ENCODE results near the gene OR8U1.

The OR8U1 gene

DNA sequence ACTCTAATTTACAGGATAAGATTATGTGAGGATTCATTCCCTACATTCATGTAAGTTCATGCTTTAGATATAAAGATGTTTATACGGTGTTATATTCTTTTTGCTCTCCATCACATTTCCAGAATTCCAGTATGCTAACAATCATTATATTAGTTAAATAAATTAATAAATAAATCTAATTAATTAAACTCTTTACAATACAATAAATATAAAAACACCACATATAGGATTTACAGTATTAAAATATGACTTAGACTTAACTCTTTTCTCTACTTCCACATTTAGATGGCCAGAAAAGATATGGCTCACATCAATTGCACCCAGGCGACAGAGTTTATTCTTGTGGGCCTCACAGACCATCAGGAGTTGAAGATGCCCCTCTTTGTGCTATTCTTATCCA, at the start of gene OR8U1:
TSS of gene OR8U1 (plus strand) at position 301 of the 400 bp plus-strand sequence. CDS start at position 301, 0 bp downstream.
- TF ChIP-seq, protein P1, sequence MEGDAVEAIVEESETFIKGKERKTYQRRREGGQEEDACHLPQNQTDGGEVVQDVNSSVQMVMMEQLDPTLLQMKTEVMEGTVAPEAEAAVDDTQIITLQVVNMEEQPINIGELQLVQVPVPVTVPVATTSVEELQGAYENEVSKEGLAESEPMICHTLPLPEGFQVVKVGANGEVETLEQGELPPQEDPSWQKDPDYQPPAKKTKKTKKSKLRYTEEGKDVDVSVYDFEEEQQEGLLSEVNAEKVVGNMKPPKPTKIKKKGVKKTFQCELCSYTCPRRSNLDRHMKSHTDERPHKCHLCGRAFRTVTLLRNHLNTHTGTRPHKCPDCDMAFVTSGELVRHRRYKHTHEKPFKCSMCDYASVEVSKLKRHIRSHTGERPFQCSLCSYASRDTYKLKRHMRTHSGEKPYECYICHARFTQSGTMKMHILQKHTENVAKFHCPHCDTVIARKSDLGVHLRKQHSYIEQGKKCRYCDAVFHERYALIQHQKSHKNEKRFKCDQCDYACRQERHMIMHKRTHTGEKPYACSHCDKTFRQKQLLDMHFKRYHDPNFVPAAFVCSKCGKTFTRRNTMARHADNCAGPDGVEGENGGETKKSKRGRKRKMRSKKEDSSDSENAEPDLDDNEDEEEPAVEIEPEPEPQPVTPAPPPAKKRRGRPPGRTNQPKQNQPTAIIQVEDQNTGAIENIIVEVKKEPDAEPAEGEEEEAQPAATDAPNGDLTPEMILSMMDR (conservative IDR thresholded peaks at IDR 0.05; ENCODE audit: low read depth), result no peak
- no peak for DNase-seq (ENCODE audit: low spot score)
- H3K27ac ChIP-seq, result no peak within 1 kb of the TSS
- ChIA-PET POLR2A (ENCODE audit: low non-redundant PET) (no interaction called here), CTCF (interaction anchor here (0.6 kb wide), 1 partner anchor 182 kb away, joined by 6 read pairs; no protein-coding TSS in a partner anchor)

DNA sequence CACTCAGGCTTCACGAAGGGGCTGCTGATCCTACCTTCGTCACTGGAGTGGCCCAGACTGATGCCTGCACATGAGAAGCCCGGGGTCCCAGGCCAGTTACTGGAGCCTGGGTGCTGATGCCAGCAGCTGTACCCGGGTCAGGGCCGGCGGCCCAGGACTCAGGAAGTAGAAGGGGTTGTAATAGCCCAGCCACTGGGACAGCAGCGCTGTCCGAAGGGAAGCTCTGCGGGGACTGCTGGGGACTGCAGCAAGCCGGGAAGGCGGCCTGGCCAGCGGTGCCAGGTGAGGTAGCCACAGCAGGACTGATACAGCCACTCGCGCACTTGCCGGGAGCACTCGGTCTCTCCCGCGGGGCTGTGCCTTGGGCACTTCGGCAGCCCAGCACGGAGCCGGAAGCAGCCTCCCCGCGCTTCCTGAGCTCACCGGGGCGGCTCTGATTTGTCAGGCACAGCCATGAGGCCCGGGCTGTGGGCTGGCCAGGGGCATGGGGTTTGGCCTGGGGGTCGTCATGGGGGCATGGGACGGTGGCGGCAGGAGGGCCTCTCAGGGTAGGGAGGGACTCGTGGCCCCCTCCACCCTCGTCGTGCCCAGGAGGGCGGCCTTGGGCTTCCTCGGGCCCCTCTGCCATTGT, 43.4 kb upstream of the OR8U1 start:
- TF ChIP-seq, protein P1 (conservative IDR thresholded peaks at IDR 0.05; ENCODE audit: low read depth), result no peak
- no peak for DNase-seq (ENCODE audit: low spot score)
- no peak overlapping the region for H3K27ac ChIP-seq
- CTCF ChIA-PET, result no interaction called here
- POLR2A ChIA-PET (ENCODE audit: low non-redundant PET), result no interaction called here

DNA sequence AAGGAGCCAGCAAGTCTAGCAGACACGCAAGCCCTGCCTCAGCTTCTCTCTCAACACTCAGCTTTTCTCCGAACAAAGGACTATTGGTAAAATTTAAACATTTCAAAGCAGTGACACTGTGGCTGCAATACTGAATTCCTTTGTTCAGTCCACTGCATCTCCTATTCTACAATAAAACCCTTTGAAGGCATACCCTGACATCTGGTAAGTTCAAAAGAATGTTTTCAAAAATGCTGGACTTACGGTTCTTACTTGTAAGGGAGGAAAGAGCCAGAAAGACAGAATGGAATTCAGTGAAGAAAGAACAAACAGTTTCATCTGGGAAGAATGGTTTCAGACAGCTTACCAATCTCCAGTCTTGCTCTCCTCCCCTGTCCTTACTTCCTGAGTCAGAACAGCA, 42.3 kb upstream of the OR8U1 start:
- CTCF ChIA-PET, result no interaction called here
- POLR2A ChIA-PET (ENCODE audit: low non-redundant PET), result no interaction called here
- TF ChIP-seq, protein P1 (conservative IDR thresholded peaks at IDR 0.05; ENCODE audit: low read depth), result no peak
- DNase-seq (ENCODE audit: low spot score), result no peak
- H3K27ac ChIP-seq, result no peak overlapping the region

DNA sequence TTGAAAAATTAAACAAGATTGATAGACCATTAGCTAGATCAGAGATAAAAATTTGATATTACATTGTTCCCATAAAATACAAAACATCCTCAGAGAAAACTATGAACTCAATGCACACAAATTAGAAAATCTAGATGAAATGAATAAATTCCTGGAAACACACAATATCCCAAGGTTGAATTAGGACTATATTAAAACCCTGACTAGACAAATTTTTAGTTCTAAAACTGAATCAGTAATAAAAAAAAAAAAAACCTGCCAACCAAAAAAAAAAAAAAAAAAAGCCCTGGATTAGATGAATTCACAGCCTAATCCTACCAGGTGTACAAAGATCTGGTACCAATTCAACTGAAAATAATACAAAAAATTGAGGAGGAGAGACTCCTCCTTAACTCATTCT, 35.1 kb upstream of the OR8U1 start:
- H3K27ac ChIP-seq, result no peak overlapping the region
- TF ChIP-seq, protein P1 (conservative IDR thresholded peaks at IDR 0.05; ENCODE audit: low read depth), result no peak
- no peak for DNase-seq (ENCODE audit: low spot score)
- POLR2A ChIA-PET (ENCODE audit: low non-redundant PET), result no interaction called here
- CTCF ChIA-PET, result no interaction called here

DNA sequence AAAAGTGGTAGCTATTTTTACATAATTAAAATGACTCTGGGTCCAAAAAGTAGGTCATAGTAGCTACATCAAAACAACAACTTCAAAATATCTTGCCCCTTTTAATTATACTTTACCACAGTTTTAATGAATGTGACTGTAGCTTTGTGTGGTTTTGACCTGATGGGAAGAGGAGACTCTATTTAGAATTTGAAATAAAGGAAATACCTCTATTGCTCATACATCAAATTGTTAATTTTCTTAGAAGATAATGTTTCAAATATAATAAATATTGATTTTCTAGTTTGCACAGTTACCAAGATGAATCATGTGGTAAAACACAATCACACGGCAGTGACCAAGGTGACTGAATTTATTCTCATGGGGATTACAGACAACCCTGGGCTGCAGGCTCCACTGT, 29.7 kb upstream of the OR8U1 start, which contains the start of gene OR8K1:
TSS of gene OR8K1 (plus strand) at position 301 of the 400 bp plus-strand sequence. CDS start at position 301, 0 bp downstream.
- TF ChIP-seq, protein P1 (conservative IDR thresholded peaks at IDR 0.05; ENCODE audit: low read depth), result no peak
- POLR2A ChIA-PET (ENCODE audit: low non-redundant PET), result no interaction called here
- CTCF ChIA-PET, result no interaction called here
- no peak for DNase-seq (ENCODE audit: low spot score)
- H3K27ac ChIP-seq, result no peak within 1 kb of the TSS

DNA sequence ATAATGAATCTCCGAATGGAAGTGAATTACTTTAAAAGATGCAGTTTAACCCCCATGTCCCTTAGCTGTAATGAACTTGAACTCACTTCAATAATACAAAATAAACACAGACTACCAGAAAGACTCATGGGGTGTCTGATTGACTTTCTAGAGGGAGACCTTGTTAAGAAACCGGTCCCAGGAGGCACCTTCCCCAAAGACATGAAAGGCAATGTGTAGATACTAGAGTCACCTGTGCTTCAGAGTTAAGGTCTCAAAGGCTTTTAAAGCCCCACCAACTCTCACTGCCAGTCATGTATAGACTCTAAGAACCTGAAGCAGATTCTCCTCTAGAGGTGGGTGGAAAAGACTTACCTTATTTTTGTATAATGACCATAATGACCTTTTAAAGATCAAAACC, 21.4 kb upstream of the OR8U1 start, which contains the start of gene OR8J1:
TSS of gene OR8J1 (plus strand) at position 301 of the 400 bp plus-strand sequence. CDS start 5,956 bp downstream, outside the sequence.
- TF ChIP-seq, protein P1 (conservative IDR thresholded peaks at IDR 0.05; ENCODE audit: low read depth), result no peak
- ChIA-PET POLR2A (ENCODE audit: low non-redundant PET) (no interaction called here), CTCF (no interaction called here)
- DNase-seq (ENCODE audit: low spot score), result no peak
- H3K27ac ChIP-seq, result no peak within 1 kb of the TSS
